K562 (cell line): ENCODE measurements around the gene METTL25B. TPM values are rescaled to one million over a fixed set of nuclear protein-coding genes. Genes with fewer than 3 reads are reported as not detected.

Experiments used
- ATAC-seq: fragments of 200-7000 bp; cut with Tn5 transposase; 3 replicates; pipeline ENCODE4 v1.9.1; 2020; ENCODE audit warnings: moderate library complexity
- BruUV-seq: library from RNA; stranded (reverse); fragments of 400-500 nt; replicated peaks from 2 replicates; lab custom pipeline; 2021; lab: Mats Ljungman, UMichigan
- CTCF ChIA-PET: fragments of 300-600 bp; formaldehyde crosslinking; extraction: SDS; loops from one replicate; lab custom pipeline; 2021; ENCODE audit warnings: low intra/inter-chr PET ratio; lab: Yijun Ruan, JAX
- POLR2A ChIA-PET: fragments of 300-600, 350-650 bp; sonication (Branson Sonifier 250); formaldehyde crosslinking; extraction: SDS; loops from one replicate; lab custom pipeline; 2021; ENCODE audit warnings: antibody characterized with exemption, inconsistent platforms; lab: Yijun Ruan, JAX
- DNase-seq, 4 experiments: peaks; one replicate each; pipeline versions ENCODE4 v3.0.0 to v3.0.0-alpha.2; 2011 to 2018; ENCODE audit warnings: low spot score in 3 of 4, mixed read lengths in 3 of 4; ENCODE audit errors: extremely low read depth in 1 of 4
- FAIRE-seq: peaks from 2 replicates; lab custom pipeline; 2011; peaks lifted over from hg19 to GRCh38; lab: Jason Lieb, UNC
- H2AFZ ChIP-seq: 2 replicates; pipeline ENCODE4 v1.6.0; 2011; ENCODE audit warnings: low read depth, low read length, control low read depth, inconsistent platforms
- H3K27ac ChIP-seq: fragments of 200-600 bp; 3 replicates; pipeline ENCODE4 v1.8.0; 2011; ENCODE audit warnings: low read depth, mild to moderate bottlenecking, control low read depth, inconsistent platforms, low read length, moderate library complexity, mixed read lengths; ENCODE audit errors: extremely low read depth
- H3K27me3 ChIP-seq, 2 experiments: fragments of 300-600 bp in 1 of 2; 2 replicates in 1 of 2; 3 replicates in 1 of 2; pipeline versions ENCODE4 v1.6.0 to v1.8.0; 2011; ENCODE audit warnings: inconsistent platforms in 2 of 2, low read length in 2 of 2, mild to moderate bottlenecking in 1 of 2, mixed read lengths in 1 of 2, moderate library complexity in 1 of 2; ENCODE audit not compliant: control insufficient read depth in 2 of 2, insufficient read depth in 2 of 2
- H3K36me3 ChIP-seq: fragments of 300-600 bp; 3 replicates; pipeline ENCODE4 v1.8.0; 2011; ENCODE audit warnings: mild to moderate bottlenecking, low read length, inconsistent platforms; ENCODE audit not compliant: control insufficient read depth, insufficient read depth
- H3K4me1 ChIP-seq, 2 experiments: fragments of 200-600 bp in 1 of 2; replicated peaks in 1 of 2; 2 replicates in 1 of 2; 3 replicates in 1 of 2; pipeline versions ENCODE4 v1.5.1 to v1.8.0; 2011; ENCODE audit warnings: inconsistent platforms in 2 of 2, low read length in 2 of 2, mild to moderate bottlenecking in 1 of 2, mixed read lengths in 1 of 2, moderate library complexity in 1 of 2; ENCODE audit not compliant: control insufficient read depth in 2 of 2, insufficient read depth in 2 of 2
- H3K4me2 ChIP-seq: 2 replicates; pipeline ENCODE4 v1.6.1; 2011; ENCODE audit warnings: low read length, control low read depth, inconsistent platforms, mixed read lengths; ENCODE audit not compliant: insufficient read depth
- H3K4me3 ChIP-seq: fragments of 200-600 bp; sonication (generic), shearing (Covaris generic); 2 replicates; pipeline ENCODE4 v1.5.1; 2016; ENCODE audit warnings: control low read depth, inconsistent platforms
- H3K79me2 ChIP-seq: fragments of 200-600 bp; 3 replicates; pipeline ENCODE4 v1.8.0; 2011; ENCODE audit warnings: low read length, inconsistent platforms; ENCODE audit not compliant: control insufficient read depth, insufficient read depth
- H3K9ac ChIP-seq, 2 experiments: 2 replicates each; pipeline versions ENCODE4 v1.6.0 to v1.6.1; 2011; ENCODE audit warnings: low read depth in 2 of 2, low read length in 2 of 2, control low read depth in 1 of 2, inconsistent platforms in 1 of 2, mild to moderate bottlenecking in 1 of 2, mixed read lengths in 1 of 2; ENCODE audit not compliant: insufficient read depth in 1 of 2
- H3K9me1 ChIP-seq: one replicate; pipeline ENCODE4 v1.6.0; 2011; ENCODE audit warnings: inconsistent platforms, mild to moderate bottlenecking, low read length, moderate library complexity; ENCODE audit not compliant: control insufficient read depth, insufficient read depth
- H3K9me3 ChIP-seq: replicated peaks from 2 replicates; pipeline ENCODE4 v1.5.1; 2011; ENCODE audit warnings: low read depth, low read length, inconsistent platforms; ENCODE audit not compliant: control insufficient read depth, insufficient read depth
- H4K20me1 ChIP-seq: replicated peaks from 2 replicates; pipeline ENCODE4 v1.6.1; 2011; ENCODE audit warnings: low read length, inconsistent platforms, mixed read lengths; ENCODE audit not compliant: control insufficient read depth, insufficient read depth
- BHLHE40 ChIP-seq: IDR thresholded peaks from 2 replicates; pipeline ENCODE4 v1.6.1; 2011; ENCODE audit warnings: low read length, improper control_type of control experiment
- CBFA2T2 ChIP-seq: fragments of 450-650 bp; conservative IDR thresholded peaks from 2 replicates; pipeline ENCODE4 v1.6.1; 2017; ENCODE audit warnings: mild to moderate bottlenecking
- IRF2 ChIP-seq: sonication (generic); formaldehyde crosslinking; IDR thresholded peaks from 2 replicates; pipeline ENCODE4 v1.8.1; 2022; ENCODE audit warnings: mild to moderate bottlenecking, missing genetic modification reagents
- RAD51 ChIP-seq: fragments of 450-650 bp; IDR thresholded peaks from 2 replicates; pipeline ENCODE4 v1.7.1; 2016; ENCODE audit warnings: low read depth, mild to moderate bottlenecking, borderline replicate concordance
- WGBS: fragments of 100-300 bp; shearing (Covaris generic); methylation state at CpG from one replicate; pipeline ENCODE4 v1.1.6; 2016; ENCODE audit warnings: low coverage, mixed read lengths; ENCODE audit not compliant: insufficient coverage; ENCODE audit errors: missing lambda C conversion rate; 5-methylcytosine and 5-hydroxymethylcytosine counted together
- in situ Hi-C: fragments of 300-500 bp; cut with MboI; formaldehyde crosslinking; loops from 4 replicates; pipeline ENCODE4 v1.15.0; 2018; ENCODE audit warnings: inconsistent platforms, mixed read lengths
- intact Hi-C: fragments of 100-400 bp; cut with micrococcal nuclease; formaldehyde crosslinking; loops from 2 replicates; pipeline ENCODE4 v1.14.2; 2022
- polyA plus RNA-seq, 8 experiments: library from polyadenylated mRNA; depleted of rRNA in 4 of 8; stranded (reverse) in 5 of 8; unstranded in 3 of 8; fragments of >200 nt; fragmentation: Nextera tagmentation in 2 of 8; fragmentation: Illumina TruSeq in 1 of 8; extraction: Ambion mirVana in 2 of 8; extraction: Trizol in 1 of 8; gene quantifications; 2 replicates each; pipeline versions ENCODE4 v1.2.1 to v1.2.3, GENCODE V29; 2011 to 2014; ENCODE audit warnings: inconsistent platforms in 1 of 8, missing spikeins in 1 of 8
- total RNA-seq, 7 experiments: library from RNA; depleted of rRNA in 6 of 7; stranded (reverse); fragments of >200 nt in 6 of 7; fragmentation: Illumina TruSeq in 2 of 7; extraction: Trizol in 2 of 7; gene quantifications; 2 replicates each; pipeline versions ENCODE4 v1.2.1 to v1.2.3, GENCODE V29; 2011 to 2021; ENCODE audit warnings: low replicate concordance in 1 of 7
- TF ChIP-seq, protein P1 (sequence below): sonication (generic); formaldehyde crosslinking; IDR thresholded peaks from 2 replicates; pipeline ENCODE4 v1.9.0; 2022; ENCODE audit warnings: mild to moderate bottlenecking, missing genetic modification reagents
- TF ChIP-seq, protein P2 (sequence below): fragments of 450-650 bp; IDR thresholded peaks from 2 replicates; pipeline ENCODE4 v1.7.0; 2016; ENCODE audit warnings: borderline replicate concordance
- TF ChIP-seq, protein P3 (sequence below): sonication (generic); formaldehyde crosslinking; IDR thresholded peaks from 2 replicates; pipeline ENCODE4 v1.5.0; 2020; ENCODE audit warnings: missing genetic modification reagents
- TF ChIP-seq, protein P4 (sequence below): sonication (generic); formaldehyde crosslinking; IDR thresholded peaks from 2 replicates; pipeline ENCODE4 v1.8.1; 2023; ENCODE audit warnings: mild to moderate bottlenecking, missing genetic modification reagents
- TF ChIP-seq, protein P5 (sequence below): sonication (generic); formaldehyde crosslinking; IDR thresholded peaks from 2 replicates; pipeline ENCODE4 v1.8.1; 2023; ENCODE audit warnings: mild to moderate bottlenecking, missing genetic modification reagents
- TF ChIP-seq, protein P6 (sequence below): sonication (generic); formaldehyde crosslinking; IDR thresholded peaks from 2 replicates; pipeline ENCODE4 v1.8.0; 2023; ENCODE audit warnings: mild to moderate bottlenecking, missing genetic modification reagents

The METTL25B gene
- total and polyA plus RNA-seq, 9 of the 15 experiments (the other 6 are each of a cell fraction or from before 2014, with no cell fraction given) = 7.7 to 48.3 (median 33.1) TPM

DNA sequence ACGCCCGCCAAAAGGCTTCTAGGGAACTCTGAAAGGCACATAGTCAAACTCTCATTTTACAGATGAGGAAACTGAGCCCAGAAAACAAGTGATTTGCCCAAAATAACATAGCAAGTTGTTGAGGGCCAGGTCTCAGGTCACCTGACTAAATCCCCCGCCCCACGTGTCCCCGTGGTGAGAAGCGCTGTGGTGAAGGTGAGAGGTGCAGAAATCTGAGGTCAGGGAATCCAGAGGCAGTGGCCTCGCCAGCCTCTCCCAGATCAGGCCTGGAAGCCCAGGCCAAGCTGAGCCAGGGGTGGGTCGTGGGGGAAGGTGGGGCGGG, 18.1 kb downstream of the METTL25B start:
- POLR2A ChIA-PET = interaction anchor here (0.7 to 1.7 kb wide), 2 partner anchors 17 to 21 kb away, joined by 3 to 4 read pairs; partner anchors contain the start of gene PRCC
- Histone ChIP-seq H3K27ac (peak overlapping the region; percentile 97), H3K9me1 (no peaks in the 10 kb centered on the region), H3K79me2 (peaks cover 75% of the 10 kb centered on the region), H4K20me1 (peaks cover 26% of the 10 kb centered on the region), H2AFZ (no peak overlapping the region), H3K4me2 (peak overlapping the region; percentile 83), H3K36me3 (peaks cover 78% of the 10 kb centered on the region), H3K4me1 (peaks cover 46 to 50% of the 10 kb centered on the region in 2 experiments), H3K4me3 (peak overlapping the region; percentile 48; the same call in 1 of the 2 replicates), H3K9ac (peak overlapping the region; percentile 59 to 91), H3K9me3 (no peaks in the 10 kb centered on the region), H3K27me3 (no peaks in the 10 kb centered on the region)
- FAIRE-seq = no peak
- BruUV-seq = no TSS peak
- CTCF ChIA-PET = no interaction called here
- no peak for DNase-seq
- ATAC-seq = no peak
- in situ Hi-C loops = loop anchor here (25.0 kb wide), 1 partner anchor 1434 kb away; the partner anchor contains the start of genes FDPS, PKLR and RUSC1
- WGBS = 44% methylated on average over 7 of the region's 9 CpGs
- intact Hi-C loops = no loop called here
- TF ChIP-seq RAD51 (peak; percentile 76), IRF2 (CRISPR knock-in tag) (no peak), CBFA2T2 (peak; percentile 37; the same call in 1 of the 2 replicates), BHLHE40 (peak; percentile 23; the same call in 1 of the 2 replicates)
- TF ChIP-seq, protein P1, sequence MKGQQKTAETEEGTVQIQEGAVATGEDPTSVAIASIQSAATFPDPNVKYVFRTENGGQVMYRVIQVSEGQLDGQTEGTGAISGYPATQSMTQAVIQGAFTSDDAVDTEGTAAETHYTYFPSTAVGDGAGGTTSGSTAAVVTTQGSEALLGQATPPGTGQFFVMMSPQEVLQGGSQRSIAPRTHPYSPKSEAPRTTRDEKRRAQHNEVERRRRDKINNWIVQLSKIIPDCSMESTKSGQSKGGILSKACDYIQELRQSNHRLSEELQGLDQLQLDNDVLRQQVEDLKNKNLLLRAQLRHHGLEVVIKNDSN = peak; percentile 81
- TF ChIP-seq, protein P2, sequence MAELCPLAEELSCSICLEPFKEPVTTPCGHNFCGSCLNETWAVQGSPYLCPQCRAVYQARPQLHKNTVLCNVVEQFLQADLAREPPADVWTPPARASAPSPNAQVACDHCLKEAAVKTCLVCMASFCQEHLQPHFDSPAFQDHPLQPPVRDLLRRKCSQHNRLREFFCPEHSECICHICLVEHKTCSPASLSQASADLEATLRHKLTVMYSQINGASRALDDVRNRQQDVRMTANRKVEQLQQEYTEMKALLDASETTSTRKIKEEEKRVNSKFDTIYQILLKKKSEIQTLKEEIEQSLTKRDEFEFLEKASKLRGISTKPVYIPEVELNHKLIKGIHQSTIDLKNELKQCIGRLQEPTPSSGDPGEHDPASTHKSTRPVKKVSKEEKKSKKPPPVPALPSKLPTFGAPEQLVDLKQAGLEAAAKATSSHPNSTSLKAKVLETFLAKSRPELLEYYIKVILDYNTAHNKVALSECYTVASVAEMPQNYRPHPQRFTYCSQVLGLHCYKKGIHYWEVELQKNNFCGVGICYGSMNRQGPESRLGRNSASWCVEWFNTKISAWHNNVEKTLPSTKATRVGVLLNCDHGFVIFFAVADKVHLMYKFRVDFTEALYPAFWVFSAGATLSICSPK = no peak
- TF ChIP-seq, protein P3, sequence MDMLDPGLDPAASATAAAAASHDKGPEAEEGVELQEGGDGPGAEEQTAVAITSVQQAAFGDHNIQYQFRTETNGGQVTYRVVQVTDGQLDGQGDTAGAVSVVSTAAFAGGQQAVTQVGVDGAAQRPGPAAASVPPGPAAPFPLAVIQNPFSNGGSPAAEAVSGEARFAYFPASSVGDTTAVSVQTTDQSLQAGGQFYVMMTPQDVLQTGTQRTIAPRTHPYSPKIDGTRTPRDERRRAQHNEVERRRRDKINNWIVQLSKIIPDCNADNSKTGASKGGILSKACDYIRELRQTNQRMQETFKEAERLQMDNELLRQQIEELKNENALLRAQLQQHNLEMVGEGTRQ = peak; percentile 77
- TF ChIP-seq, protein P4, sequence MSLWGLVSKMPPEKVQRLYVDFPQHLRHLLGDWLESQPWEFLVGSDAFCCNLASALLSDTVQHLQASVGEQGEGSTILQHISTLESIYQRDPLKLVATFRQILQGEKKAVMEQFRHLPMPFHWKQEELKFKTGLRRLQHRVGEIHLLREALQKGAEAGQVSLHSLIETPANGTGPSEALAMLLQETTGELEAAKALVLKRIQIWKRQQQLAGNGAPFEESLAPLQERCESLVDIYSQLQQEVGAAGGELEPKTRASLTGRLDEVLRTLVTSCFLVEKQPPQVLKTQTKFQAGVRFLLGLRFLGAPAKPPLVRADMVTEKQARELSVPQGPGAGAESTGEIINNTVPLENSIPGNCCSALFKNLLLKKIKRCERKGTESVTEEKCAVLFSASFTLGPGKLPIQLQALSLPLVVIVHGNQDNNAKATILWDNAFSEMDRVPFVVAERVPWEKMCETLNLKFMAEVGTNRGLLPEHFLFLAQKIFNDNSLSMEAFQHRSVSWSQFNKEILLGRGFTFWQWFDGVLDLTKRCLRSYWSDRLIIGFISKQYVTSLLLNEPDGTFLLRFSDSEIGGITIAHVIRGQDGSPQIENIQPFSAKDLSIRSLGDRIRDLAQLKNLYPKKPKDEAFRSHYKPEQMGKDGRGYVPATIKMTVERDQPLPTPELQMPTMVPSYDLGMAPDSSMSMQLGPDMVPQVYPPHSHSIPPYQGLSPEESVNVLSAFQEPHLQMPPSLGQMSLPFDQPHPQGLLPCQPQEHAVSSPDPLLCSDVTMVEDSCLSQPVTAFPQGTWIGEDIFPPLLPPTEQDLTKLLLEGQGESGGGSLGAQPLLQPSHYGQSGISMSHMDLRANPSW (CRISPR knock-in tag) = no peak
- TF ChIP-seq, protein P5, sequence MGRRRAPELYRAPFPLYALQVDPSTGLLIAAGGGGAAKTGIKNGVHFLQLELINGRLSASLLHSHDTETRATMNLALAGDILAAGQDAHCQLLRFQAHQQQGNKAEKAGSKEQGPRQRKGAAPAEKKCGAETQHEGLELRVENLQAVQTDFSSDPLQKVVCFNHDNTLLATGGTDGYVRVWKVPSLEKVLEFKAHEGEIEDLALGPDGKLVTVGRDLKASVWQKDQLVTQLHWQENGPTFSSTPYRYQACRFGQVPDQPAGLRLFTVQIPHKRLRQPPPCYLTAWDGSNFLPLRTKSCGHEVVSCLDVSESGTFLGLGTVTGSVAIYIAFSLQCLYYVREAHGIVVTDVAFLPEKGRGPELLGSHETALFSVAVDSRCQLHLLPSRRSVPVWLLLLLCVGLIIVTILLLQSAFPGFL (CRISPR knock-in tag) = 0 out of 2 replicates have a peak, but pooled peaks have one; percentile 85
- TF ChIP-seq, protein P6, sequence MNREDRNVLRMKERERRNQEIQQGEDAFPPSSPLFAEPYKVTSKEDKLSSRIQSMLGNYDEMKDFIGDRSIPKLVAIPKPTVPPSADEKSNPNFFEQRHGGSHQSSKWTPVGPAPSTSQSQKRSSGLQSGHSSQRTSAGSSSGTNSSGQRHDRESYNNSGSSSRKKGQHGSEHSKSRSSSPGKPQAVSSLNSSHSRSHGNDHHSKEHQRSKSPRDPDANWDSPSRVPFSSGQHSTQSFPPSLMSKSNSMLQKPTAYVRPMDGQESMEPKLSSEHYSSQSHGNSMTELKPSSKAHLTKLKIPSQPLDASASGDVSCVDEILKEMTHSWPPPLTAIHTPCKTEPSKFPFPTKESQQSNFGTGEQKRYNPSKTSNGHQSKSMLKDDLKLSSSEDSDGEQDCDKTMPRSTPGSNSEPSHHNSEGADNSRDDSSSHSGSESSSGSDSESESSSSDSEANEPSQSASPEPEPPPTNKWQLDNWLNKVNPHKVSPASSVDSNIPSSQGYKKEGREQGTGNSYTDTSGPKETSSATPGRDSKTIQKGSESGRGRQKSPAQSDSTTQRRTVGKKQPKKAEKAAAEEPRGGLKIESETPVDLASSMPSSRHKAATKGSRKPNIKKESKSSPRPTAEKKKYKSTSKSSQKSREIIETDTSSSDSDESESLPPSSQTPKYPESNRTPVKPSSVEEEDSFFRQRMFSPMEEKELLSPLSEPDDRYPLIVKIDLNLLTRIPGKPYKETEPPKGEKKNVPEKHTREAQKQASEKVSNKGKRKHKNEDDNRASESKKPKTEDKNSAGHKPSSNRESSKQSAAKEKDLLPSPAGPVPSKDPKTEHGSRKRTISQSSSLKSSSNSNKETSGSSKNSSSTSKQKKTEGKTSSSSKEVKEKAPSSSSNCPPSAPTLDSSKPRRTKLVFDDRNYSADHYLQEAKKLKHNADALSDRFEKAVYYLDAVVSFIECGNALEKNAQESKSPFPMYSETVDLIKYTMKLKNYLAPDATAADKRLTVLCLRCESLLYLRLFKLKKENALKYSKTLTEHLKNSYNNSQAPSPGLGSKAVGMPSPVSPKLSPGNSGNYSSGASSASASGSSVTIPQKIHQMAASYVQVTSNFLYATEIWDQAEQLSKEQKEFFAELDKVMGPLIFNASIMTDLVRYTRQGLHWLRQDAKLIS (CRISPR knock-in tag) = no peak
